SKM-1 (cell line): ENCODE measurements around the gene PIPOX.

Experiments
- DNase-seq: peaks from one replicate; lab custom pipeline; 2025; ENCODE audit not compliant: unreplicated experiment; lab: John Stamatoyannopoulos, UW

The PIPOX gene

GRCh38 chr17:29046473-29046839, 3.5 kb downstream of the PIPOX start:
- no peak for DNase-seq

DNA sequence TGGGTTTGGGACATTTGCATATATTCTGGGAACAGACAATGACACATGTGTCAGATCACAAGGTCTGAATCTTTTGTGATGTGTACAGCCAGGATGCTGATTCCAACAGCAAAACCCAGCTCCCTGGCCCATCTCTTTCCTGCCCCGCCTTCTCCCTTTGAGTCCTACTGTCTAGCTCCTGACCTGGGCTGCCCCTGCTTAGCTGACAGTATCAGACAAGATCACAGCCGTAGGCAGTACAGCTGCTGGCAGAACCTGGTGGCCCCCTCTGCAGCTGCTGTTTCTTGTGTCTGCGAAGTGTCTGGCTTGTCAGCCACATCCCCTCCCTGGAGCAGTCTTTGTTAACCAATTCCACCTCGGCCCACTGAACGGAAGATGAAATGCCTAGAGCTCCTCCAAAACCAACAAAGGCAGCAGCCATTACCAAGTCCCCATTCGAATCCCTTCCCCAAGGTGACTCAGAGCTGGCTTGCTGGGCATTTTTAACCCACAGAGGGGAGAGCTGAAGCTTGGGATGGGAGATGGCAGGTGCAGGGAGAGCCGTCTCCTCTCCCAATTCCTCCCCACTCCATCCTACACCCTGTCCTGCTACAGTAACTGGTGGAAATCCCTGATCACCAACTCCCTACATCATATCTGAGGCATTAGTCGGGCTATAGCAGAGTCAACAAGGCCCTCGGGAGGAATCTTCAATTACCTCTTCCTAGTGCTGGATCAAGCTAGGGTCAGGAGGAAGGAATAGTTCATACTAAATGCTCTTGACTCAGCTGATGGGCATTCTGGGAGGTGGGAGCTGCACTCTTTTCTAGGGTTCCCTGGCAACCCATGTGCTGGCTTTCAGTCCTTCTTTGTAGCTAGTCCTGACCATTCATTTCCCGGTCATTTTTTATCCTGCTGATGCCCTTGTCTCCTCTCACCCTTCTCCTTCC, 5.8 kb downstream of the PIPOX start:
- no peak for DNase-seq

DNA sequence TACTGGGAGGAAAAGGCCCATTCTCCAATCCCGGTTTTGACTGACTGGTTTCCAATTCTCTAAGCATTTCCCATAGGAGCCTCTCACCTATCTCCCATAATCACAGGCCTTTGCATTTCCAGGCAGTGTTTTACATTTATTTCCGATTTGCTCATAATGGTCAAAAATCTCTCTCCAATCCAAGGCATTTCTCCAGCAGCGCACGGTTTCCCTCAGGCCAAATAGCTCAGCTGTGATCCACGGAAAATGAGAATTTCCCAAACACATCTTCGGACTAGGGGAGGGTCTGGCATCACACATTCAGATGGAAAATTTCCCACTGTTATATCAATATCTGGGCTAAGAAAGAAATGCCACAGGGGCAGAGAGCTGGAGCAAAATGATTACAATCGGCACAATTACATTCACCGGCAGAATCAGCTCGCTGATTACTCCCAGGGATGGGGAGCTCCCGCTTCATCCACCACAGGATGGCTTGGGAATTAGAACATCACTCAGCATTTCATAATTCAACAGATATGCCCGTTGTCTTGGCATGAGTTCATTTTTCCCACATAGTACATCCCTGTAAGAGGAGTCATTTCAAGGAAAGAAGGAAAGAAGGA, 6.7 kb downstream of the PIPOX start:
- no peak for DNase-seq

GRCh38 chr17:29050176-29050575, 7.2 kb downstream of the PIPOX start:
- no peak for DNase-seq

- no peak for DNase-seq
Observed at GRCh38 chr17:29051194-29051593, 8.3 kb downstream of the PIPOX start.

GRCh38 chr17:29051731-29052130, 8.8 kb downstream of the PIPOX start:
- DNase-seq = no peak

DNA sequence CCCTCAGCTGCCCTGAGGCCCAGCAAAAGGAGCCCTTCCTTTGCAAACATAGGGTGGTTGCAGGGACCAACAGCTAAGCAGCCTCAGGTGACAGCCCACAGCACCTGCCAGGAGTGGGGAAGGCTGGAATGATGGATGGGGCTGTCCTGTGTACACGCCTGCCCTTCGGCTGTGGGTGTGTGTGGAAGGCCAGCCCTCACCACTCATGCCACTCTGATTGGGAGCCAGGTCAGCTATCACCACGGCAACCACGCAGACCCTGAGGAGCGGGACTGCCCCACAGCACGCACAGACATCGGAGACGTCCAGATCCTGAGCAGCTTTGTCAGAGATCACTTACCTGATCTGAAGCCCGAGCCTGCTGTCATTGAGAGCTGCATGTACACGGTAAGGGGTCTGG, 11.9 kb downstream of the PIPOX start:
- no peak for DNase-seq

DNA sequence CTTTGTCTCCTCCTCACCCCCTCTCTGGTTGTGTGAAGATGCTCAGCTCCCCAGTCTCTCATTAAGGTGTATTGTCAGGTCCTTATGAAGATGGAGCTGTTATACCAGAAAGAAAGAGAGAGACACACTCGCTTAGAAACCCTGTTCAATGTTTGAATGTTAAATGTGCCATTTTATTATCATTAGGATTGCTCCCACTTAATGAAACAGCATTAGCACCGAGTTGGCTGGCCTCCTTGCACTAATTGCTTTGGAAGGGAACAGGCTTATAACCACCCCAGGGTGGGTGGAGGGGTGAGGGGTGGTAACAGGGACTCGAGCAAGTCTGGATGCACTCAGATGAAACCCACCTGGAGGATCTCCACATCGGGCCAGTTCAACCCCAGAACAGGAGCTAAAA, 14.4 kb downstream of the PIPOX start:
- DNase-seq = no peak

GRCh38 chr17:29058391-29058790, 15.4 kb downstream of the PIPOX start:
- DNase-seq = no peak

DNA sequence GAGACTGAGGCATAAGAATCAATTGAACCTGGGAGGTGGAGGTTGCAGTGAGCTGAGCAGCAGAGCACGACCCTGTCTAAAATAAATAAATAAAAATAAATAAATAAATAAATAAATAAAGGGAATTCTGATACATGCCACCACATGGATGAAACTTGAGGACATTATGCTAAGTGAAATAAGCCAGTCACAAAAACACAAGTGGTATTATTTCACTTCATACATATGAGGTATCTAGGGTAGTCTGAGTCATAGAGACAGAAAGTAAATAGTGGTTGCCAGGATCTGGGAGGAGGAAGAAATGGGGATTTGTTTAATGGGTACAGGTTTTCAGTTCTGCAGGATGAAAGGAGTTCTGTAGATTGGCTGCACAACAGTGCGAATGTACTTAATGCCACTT, 16.3 kb downstream of the PIPOX start:
- no peak for DNase-seq

GRCh38 chr17:29060475-29060874, 17.5 kb downstream of the PIPOX start:
- no peak for DNase-seq

DNA sequence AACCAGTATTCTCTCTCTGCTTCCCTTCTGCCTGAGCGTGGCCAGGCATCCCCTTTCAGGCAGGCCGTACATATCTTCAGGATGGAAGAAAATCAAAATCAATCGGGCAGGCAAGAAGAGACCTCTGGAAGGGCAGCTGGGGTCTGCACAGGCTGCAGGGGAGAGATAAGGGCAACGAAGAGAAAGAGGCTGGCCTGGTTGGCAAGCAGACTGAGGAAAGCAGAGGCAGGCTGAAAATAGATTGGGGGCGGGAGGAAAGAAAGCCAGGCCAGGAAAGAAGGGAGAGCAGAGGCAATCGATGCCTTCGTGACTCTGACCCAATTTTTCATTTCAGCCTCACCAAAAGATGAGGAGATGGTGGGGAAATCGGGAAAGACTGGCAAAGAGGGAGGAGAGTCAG, 18.1 kb downstream of the PIPOX start:
- no peak for DNase-seq

- no peak for DNase-seq
Observed at GRCh38 chr17:29062215-29062614, 19.3 kb downstream of the PIPOX start.

- no peak for DNase-seq
Observed at GRCh38 chr17:29063992-29064391, 21.1 kb downstream of the PIPOX start.

GRCh38 chr17:29066047-29066446, 23.1 kb downstream of the PIPOX start:
- no peak for DNase-seq

GRCh38 chr17:29066606-29067005, 23.7 kb downstream of the PIPOX start:
- no peak for DNase-seq

DNA sequence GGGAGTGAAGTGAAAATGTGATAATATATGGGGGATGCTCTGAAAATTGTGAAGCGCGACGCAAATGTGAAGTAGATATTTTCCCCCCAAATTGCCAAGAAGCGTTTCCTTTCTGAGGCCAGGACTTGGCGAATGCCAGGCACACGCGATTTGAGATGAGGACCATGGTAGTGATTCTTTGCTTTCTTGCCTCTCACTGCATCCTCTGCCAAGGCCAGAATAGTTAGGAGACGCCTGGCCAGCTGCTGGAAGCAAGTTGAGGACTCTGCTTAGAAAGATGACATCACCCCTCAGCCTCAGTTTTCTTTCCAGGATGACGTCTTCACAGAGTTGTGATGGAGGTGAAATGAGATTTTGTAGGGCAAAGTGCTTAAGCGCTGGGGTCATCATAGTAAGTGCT, 25.9 kb downstream of the PIPOX start:
- no peak for DNase-seq

DNA sequence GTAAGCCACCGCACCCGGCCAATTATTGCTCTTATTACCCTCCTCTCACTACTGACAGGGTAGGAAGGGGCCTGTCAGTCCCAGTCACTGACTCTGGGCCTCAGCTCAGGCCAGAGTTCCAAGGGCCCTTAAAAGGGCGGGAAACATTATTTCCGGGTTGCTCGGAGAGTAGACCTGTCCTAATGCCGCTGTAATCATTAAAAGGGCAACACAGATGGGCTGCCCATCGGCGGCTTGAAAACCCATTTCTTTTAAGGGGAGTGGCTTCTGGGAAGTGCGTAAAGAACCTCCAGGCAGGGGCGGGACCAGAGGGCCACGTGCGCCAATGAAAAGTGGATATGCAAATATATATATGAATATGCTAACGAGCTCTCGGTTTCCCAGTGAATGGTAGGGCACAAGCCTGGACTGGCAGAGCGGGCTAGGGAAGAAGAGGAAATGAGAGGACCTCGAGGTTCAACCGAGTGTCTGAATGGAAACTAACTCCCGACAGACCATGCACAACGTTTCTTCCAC, 26.6 kb downstream of the PIPOX start:
- no peak for DNase-seq

- DNase-seq = no peak
Observed at GRCh38 chr17:29070308-29070707, 27.4 kb downstream of the PIPOX start.

GRCh38 chr17:29070781-29071180, 27.8 kb downstream of the PIPOX start:
- DNase-seq = no peak

DNA sequence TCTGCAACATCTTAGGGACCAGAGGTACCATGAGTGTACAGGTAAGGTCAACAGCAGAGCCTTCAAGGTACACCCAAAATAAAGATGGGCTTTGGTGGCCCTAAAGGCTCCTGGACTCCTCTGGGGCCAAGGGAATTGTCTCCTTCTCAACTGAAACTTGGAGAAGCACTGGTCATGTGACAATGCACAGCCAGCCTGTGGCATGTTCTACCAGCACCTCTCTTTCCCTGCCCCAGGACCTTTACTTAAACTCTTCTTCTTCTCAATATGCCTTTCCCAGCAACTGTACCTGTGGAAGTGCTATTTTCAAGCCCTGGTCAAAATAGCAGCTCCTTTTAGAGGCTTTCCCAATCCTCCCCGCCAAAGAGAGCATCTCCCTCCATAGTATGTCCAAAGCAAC, 28.4 kb downstream of the PIPOX start:
- no peak for DNase-seq

DNA sequence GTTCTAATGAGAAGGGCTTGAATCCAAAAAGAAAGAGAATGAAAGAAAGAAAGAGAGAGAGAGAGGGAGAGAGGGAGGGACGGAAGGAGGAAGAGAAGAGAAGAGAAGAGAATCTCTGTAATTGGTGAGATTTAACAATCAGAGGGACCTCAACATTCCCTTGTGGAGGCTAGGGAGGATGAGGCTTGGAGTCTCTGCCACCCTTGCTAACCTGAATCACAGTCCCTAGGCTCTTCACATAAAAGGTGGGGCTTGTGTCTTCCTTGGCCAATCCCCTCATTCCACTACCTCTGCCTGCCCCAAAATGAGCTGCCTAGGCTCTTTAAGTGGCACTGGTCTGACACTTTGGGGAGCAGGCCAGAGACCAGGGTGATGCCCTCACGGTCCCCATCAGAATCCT, 30.1 kb downstream of the PIPOX start:
- no peak for DNase-seq
